HepG2 (cell line): ENCODE results near the gene AEN. TPM values are rescaled to one million over a fixed set of nuclear protein-coding genes. Genes with fewer than 3 reads are reported as not detected.

Experiments used
- ATAC-seq: fragments of 200-7000 bp; cut with Tn5 transposase; 3 replicates; pipeline ENCODE4 v1.9.1; 2020; ENCODE audit warnings: mild to moderate bottlenecking, moderate library complexity
- BruUV-seq: library from RNA; stranded (reverse); fragments of 400-500 nt; replicated peaks from 2 replicates; lab custom pipeline; 2021; lab: Mats Ljungman, UMichigan
- CTCF ChIA-PET: fragments of 300-600 bp; formaldehyde crosslinking; extraction: SDS; loops from one replicate; lab custom pipeline; 2021; ENCODE audit warnings: low total read pairs, inconsistent platforms, low intra/inter-chr PET ratio; lab: Yijun Ruan, JAX
- POLR2A ChIA-PET: fragments of 350-600 bp; sonication (Branson Sonifier 250); formaldehyde crosslinking; loops from one replicate; lab custom pipeline; 2020; ENCODE audit warnings: antibody characterized with exemption, inconsistent platforms; lab: Yijun Ruan, JAX
- DNase-seq: peaks from one replicate; pipeline ENCODE4 v3.0.0-alpha.2; 2015; ENCODE audit warnings: low spot score
- FAIRE-seq: peaks from 3 replicates; lab custom pipeline; 2011; peaks lifted over from hg19 to GRCh38; lab: Jason Lieb, UNC
- H2AFZ ChIP-seq: one replicate; pipeline ENCODE4 v1.6.1; 2011; ENCODE audit warnings: low read length, inconsistent platforms
- H3K27ac ChIP-seq: fragments of 300-600 bp; 3 replicates; pipeline ENCODE4 v1.8.0; 2011; ENCODE audit warnings: mixed run types, mild to moderate bottlenecking, mixed read lengths, low read length, inconsistent platforms; ENCODE audit not compliant: insufficient read depth; ENCODE audit errors: extremely low read length
- H3K27me3 ChIP-seq, 2 experiments: fragments of 200-600 bp in 1 of 2; 2 replicates in 1 of 2; 3 replicates in 1 of 2; pipeline versions ENCODE4 v1.6.0 to v1.8.0; 2011; ENCODE audit warnings: low read length in 2 of 2, mild to moderate bottlenecking in 2 of 2, moderate library complexity in 2 of 2, inconsistent platforms in 1 of 2; ENCODE audit not compliant: insufficient read depth in 2 of 2, control insufficient read depth in 1 of 2
- H3K36me3 ChIP-seq, 2 experiments: fragments of 200-600 bp in 1 of 2; replicated peaks in 1 of 2; 2 replicates in 1 of 2; 3 replicates in 1 of 2; pipeline versions ENCODE4 v1.5.1 to v1.8.0; 2011; ENCODE audit warnings: low read length in 2 of 2, inconsistent platforms in 1 of 2; ENCODE audit not compliant: insufficient read depth in 2 of 2, control insufficient read depth in 1 of 2
- H3K4me1 ChIP-seq: 2 replicates; pipeline ENCODE4 v1.5.1; 2012; ENCODE audit warnings: low read length, inconsistent platforms; ENCODE audit not compliant: insufficient read depth
- H3K4me2 ChIP-seq: 2 replicates; pipeline ENCODE4 v1.6.0; 2011; ENCODE audit warnings: low read depth, low read length, inconsistent platforms
- H3K4me3 ChIP-seq, 3 experiments: fragments of 200-600 bp in 1 of 3; sonication (generic), shearing (Covaris generic) in 1 of 3; replicated peaks in 1 of 3; 2 replicates each; pipeline ENCODE4 v1.5.1; 2011 to 2016; ENCODE audit warnings: low read length in 3 of 3, inconsistent platforms in 2 of 3, low read depth in 2 of 3, mild to moderate bottlenecking in 2 of 3, control low read depth in 1 of 3, mixed read lengths in 1 of 3; ENCODE audit not compliant: insufficient read depth in 1 of 3
- H3K79me2 ChIP-seq: one replicate; pipeline ENCODE4 v1.6.1; 2011; ENCODE audit warnings: low read length, inconsistent platforms; ENCODE audit not compliant: insufficient read depth
- H3K9ac ChIP-seq: 2 replicates; pipeline ENCODE4 v1.6.0; 2011; ENCODE audit warnings: mild to moderate bottlenecking, low read depth, low read length, inconsistent platforms; ENCODE audit not compliant: insufficient read depth
- H3K9me3 ChIP-seq: 2 replicates; pipeline ENCODE4 v1.5.1; 2012; ENCODE audit warnings: mild to moderate bottlenecking, low read length
- H4K20me1 ChIP-seq: 2 replicates; pipeline ENCODE4 v1.6.0; 2011; ENCODE audit warnings: inconsistent platforms, mild to moderate bottlenecking, low read length, moderate library complexity; ENCODE audit not compliant: insufficient read depth
- AGO2 ChIP-seq: fragments of 200-400 bp; formaldehyde crosslinking; optimal IDR thresholded peaks from 2 replicates; pipeline ENCODE3; 2017; ENCODE audit warnings: mild to moderate bottlenecking, low read depth, low read length, moderate library complexity
- MAFK ChIP-seq, 2 experiments: IDR thresholded peaks in 1 of 2; conservative IDR thresholded peaks in 1 of 2; 2 replicates each; pipeline ENCODE4 v1.6.1; 2011; ENCODE audit warnings: improper control_type of control experiment in 2 of 2, low read length in 2 of 2
- POLR2A ChIP-seq, 2 experiments: IDR thresholded peaks; 2 replicates each; pipeline ENCODE4 v1.6.1; 2011; ENCODE audit warnings: low read depth in 2 of 2, low read length in 2 of 2, mild to moderate bottlenecking in 1 of 2, moderate library complexity in 1 of 2; ENCODE audit not compliant: insufficient read depth in 1 of 2
- RBFOX2 ChIP-seq: fragments of 200-400 bp; formaldehyde crosslinking; IDR thresholded peaks from 2 replicates; pipeline ENCODE4 v1.6.1; 2017; ENCODE audit warnings: low read depth, mild to moderate bottlenecking, low read length
- RBM22 ChIP-seq: fragments of 200-400 bp; formaldehyde crosslinking; optimal IDR thresholded peaks from 2 replicates; pipeline ENCODE3; 2017; ENCODE audit warnings: mild to moderate bottlenecking, low read length, moderate library complexity
- YEATS2 ChIP-seq: sonication (generic); formaldehyde crosslinking; IDR thresholded peaks from 2 replicates; pipeline ENCODE4 v1.4.0; 2020; ENCODE audit warnings: missing genetic modification reagents, borderline replicate concordance
- ZNF205 ChIP-seq: IDR thresholded peaks from 2 replicates; pipeline ENCODE4 v1.6.1; 2018; ENCODE audit warnings: missing biosample characterization, missing genetic modification reagents
- ZNF768 ChIP-seq: sonication (generic); formaldehyde crosslinking; IDR thresholded peaks from 2 replicates; pipeline ENCODE4 v1.4.0; 2020; ENCODE audit warnings: missing genetic modification reagents
- WGBS: methylation state at CpG from one replicate; pipeline ENCODE4 v1.1.6; 2017; ENCODE audit warnings: low lambda C conversion rate; 5-methylcytosine and 5-hydroxymethylcytosine counted together
- in situ Hi-C: cut with HindIII; loops from 2 replicates; pipeline ENCODE4 v1.10.0; 2017; ENCODE audit warnings: low pct_unique_long_range_greater_than_20kb; ENCODE audit not compliant: extremely low pct_ligation_motif_present
- intact Hi-C: fragments of 100-400 bp; cut with micrococcal nuclease; formaldehyde crosslinking; loops from one replicate; pipeline ENCODE4 v1.10.0; 2022; ENCODE audit not compliant: unreplicated experiment
- polyA plus RNA-seq, 8 experiments: library from polyadenylated mRNA; depleted of rRNA in 3 of 8; stranded (reverse) in 7 of 8; unstranded in 1 of 8; fragments of >200 nt; fragmentation: Illumina TruSeq in 4 of 8; extraction: Trizol in 4 of 8; gene quantifications; 2 replicates each; pipeline versions ENCODE4 v1.2.1 to v1.2.3, GENCODE V29; 2011 to 2016; ENCODE audit warnings: low read depth in 4 of 8, missing spikeins in 1 of 8, mixed read lengths in 1 of 8; ENCODE audit not compliant: insufficient read depth in 1 of 8
- total RNA-seq, 5 experiments: library from RNA; depleted of rRNA; stranded (reverse); fragments of >200 nt; fragmentation: Illumina TruSeq; extraction: Trizol; gene quantifications; 2 replicates each; pipeline ENCODE4 v1.2.3, GENCODE V29; 2016; ENCODE audit warnings: low read depth in 1 of 5
- TF ChIP-seq, protein P1 (sequence below): sonication (generic); formaldehyde crosslinking; IDR thresholded peaks from 2 replicates; pipeline ENCODE4 v1.5.1; 2020; ENCODE audit warnings: mild to moderate bottlenecking, missing genetic modification reagents, moderate library complexity

Gene AEN
- total and polyA plus RNA-seq, 2 of the 13 experiments (the other 11 are each of a cell fraction or from before 2014, with no cell fraction given) = 51.3 to 118 TPM

DNA sequence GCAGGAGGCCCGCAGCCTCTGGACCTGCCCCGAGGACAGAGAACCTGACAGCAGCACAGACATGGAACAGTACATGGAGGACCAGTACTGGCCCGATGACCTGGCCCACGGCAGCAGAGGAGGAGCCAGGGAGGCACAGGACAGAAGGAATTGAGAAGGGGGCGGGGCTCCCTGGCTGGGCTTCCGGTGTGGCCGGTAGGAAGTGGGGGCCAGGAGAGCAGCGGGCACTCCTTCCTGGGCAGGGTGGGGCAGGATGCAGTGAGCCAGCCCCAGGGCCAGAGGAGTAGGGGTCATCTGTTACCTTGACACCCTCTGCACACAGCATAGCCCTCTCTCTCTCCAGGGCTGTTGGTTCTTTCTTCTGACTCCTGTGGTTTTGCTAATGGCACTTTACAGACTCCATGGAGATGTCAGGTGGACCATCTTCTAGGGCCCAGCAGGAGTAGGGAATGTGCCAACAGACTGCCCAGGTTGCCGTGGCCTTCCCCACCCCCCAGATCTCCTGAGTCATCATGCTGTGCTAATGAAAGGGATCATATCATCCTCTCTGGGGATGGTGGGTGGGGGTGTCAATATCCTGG lies 9.1 kb downstream of the AEN start:
- H3K4me2 ChIP-seq = no peak overlapping the region
- no peak overlapping the region for H2AFZ ChIP-seq
- ATAC-seq = peak; percentile 34
- CTCF ChIA-PET = no interaction called here
- no peaks in the 10 kb centered on the region for H3K27me3 ChIP-seq
- H3K36me3 ChIP-seq = peaks cover 39 to 71% of the 10 kb centered on the region in 2 experiments
- no peak overlapping the region for H3K9ac ChIP-seq
- DNase-seq = no peak
- H3K27ac ChIP-seq = no peak overlapping the region
- no peak overlapping the region for H3K4me3 ChIP-seq
- in situ Hi-C loops (no loop called here), intact Hi-C loops (no loop called here)
- TF ChIP-seq ZNF768 (CRISPR knock-in tag) = 0 out of 2 replicates have a peak, but pooled peaks have one; percentile 20
- TF ChIP-seq AGO2 = peak; percentile 89
- TF ChIP-seq MAFK (conservative IDR thresholded peaks at IDR 0.05 in 1 of 2, IDR thresholded peaks at IDR 0.05 in 1 of 2; ENCODE audit: low read length in 2 of 2) = no peak
- peak; percentile 4 to 6; a peak in 1 of 4 replicates for TF ChIP-seq POLR2A (IDR thresholded peaks at IDR 0.05; ENCODE audit: insufficient read depth in 1 of 2, low read depth in 2 of 2, low read length in 2 of 2)
- peak; percentile 48; the same call in 1 of the 2 replicates for TF ChIP-seq RBFOX2
- TF ChIP-seq ZNF205 = no peak
- TF ChIP-seq YEATS2 (CRISPR knock-in tag) = no peak
- TF ChIP-seq RBM22 = peak; percentile 85
- TF ChIP-seq, protein P1, sequence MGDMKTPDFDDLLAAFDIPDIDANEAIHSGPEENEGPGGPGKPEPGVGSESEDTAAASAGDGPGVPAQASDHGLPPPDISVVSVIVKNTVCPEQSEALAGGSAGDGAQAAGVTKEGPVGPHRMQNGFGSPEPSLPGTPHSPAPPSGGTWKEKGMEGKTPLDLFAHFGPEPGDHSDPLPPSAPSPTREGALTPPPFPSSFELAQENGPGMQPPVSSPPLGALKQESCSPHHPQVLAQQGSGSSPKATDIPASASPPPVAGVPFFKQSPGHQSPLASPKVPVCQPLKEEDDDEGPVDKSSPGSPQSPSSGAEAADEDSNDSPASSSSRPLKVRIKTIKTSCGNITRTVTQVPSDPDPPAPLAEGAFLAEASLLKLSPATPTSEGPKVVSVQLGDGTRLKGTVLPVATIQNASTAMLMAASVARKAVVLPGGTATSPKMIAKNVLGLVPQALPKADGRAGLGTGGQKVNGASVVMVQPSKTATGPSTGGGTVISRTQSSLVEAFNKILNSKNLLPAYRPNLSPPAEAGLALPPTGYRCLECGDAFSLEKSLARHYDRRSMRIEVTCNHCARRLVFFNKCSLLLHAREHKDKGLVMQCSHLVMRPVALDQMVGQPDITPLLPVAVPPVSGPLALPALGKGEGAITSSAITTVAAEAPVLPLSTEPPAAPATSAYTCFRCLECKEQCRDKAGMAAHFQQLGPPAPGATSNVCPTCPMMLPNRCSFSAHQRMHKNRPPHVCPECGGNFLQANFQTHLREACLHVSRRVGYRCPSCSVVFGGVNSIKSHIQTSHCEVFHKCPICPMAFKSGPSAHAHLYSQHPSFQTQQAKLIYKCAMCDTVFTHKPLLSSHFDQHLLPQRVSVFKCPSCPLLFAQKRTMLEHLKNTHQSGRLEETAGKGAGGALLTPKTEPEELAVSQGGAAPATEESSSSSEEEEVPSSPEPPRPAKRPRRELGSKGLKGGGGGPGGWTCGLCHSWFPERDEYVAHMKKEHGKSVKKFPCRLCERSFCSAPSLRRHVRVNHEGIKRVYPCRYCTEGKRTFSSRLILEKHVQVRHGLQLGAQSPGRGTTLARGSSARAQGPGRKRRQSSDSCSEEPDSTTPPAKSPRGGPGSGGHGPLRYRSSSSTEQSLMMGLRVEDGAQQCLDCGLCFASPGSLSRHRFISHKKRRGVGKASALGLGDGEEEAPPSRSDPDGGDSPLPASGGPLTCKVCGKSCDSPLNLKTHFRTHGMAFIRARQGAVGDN = 0 out of 2 replicates have a peak, but pooled peaks have one; percentile 11
- 100% methylated on average over 4 of the region's 9 CpGs for WGBS
- FAIRE-seq = no peak
- peaks cover 30% of the 10 kb centered on the region for H3K4me1 ChIP-seq
- POLR2A ChIA-PET = interaction anchor here (1.1 to 3.8 kb wide), 2 partner anchors 9 to 163 kb away, joined by 3 to 15 read pairs; partner anchors contain the start of genes AEN, MRPL46 and MRPS11
- H3K9me3 ChIP-seq = no peaks in the 10 kb centered on the region
- peaks cover 41% of the 10 kb centered on the region for H4K20me1 ChIP-seq
- peaks cover 37% of the 10 kb centered on the region for H3K79me2 ChIP-seq
- BruUV-seq = no TSS peak
